CD4-positive, alpha-beta T cell treated with Interleukin-15 for 1 hour (primary cell): ENCODE data around the gene VSTM2B.

ENCODE experiments used
- DNase-seq: peaks from one replicate; pipeline ENCODE4 v3.0.0-alpha.2; 2020

The VSTM2B gene

DNA sequence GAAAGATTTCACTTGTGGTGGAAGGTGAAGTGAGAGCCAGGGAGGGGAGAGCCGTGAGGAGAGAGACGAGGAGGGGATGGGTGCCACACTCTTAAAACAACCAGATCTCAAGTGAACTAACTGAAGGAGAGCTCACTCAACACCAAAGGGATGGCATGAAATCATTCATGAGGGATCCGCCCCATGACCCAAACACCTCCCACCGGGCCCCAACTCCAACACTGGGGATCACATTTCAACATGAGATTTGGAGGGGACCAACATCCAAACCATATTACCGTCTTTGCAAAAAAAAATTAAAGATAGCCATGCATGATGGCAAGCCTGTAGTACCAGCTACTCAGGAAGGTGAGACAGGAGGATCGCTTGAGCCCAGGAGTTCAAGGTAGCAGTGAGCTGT is 45.4 kb downstream of the VSTM2B start:
- no peak for DNase-seq

DNA sequence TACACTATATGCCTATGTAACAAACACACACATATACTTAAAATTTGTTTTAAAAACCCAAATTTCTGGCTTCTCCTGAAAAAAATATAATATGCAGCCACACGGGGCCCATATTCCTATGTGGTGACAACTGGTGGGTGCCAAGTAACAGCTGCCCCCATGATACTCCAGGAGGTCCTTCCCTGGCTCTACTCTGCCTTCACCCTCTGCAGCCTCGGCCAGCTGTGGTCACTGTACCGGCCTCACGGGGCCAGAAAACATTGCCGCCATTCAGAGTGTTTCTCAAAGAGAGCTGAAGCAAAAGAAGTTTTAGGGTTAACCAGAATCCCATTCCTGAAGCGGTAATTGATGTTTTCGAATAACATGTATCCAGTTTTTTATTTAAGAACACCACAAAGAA is 47.7 kb downstream of the VSTM2B start:
- DNase-seq = no peak

DNA sequence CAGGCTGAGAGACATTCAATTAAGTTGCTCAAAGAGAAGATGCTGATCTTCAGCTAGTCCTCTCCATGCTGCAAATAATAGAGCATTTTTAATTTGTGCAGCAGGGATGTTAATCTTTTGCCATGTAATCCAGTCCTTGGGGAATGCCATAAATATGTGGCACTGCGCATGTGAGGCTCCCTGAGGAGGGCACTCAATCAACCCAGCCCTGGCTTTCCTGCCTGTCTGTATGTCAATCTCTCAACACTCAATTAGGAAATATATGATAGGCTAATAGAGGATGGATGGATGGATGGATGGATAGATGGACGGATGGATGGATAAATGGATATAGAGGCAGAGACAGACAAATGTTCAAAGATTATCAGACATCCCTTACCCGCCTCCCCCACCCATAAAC is 48.7 kb downstream of the VSTM2B start:
- DNase-seq = no peak

DNA sequence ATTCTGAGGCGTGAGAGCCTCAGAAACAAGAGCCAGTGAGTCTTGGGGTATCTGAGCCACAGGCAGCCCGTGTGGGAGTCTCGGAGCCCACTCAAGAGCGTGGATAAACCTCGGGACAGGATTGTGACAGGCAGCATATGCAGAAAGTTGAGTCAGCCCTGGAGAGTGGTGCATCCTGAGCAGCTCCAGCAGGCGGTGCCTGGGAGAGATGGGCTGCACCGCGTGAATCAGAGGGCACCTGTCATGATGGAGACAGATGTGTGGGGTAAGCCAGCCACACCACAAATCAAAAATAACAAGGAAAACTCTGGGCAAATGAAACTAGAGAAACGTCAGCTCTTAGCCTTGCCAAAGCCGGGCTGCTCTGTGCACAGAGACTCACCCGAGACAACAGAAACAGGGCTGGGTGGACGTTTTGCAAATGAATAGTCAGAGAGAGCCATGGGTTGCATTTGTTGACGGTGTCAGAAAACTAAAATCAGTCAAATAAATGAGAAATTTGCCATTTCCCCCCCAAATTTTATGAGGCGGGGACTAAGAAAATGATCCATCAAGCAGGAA is 50.3 kb downstream of the VSTM2B start:
- no peak for DNase-seq

DNA sequence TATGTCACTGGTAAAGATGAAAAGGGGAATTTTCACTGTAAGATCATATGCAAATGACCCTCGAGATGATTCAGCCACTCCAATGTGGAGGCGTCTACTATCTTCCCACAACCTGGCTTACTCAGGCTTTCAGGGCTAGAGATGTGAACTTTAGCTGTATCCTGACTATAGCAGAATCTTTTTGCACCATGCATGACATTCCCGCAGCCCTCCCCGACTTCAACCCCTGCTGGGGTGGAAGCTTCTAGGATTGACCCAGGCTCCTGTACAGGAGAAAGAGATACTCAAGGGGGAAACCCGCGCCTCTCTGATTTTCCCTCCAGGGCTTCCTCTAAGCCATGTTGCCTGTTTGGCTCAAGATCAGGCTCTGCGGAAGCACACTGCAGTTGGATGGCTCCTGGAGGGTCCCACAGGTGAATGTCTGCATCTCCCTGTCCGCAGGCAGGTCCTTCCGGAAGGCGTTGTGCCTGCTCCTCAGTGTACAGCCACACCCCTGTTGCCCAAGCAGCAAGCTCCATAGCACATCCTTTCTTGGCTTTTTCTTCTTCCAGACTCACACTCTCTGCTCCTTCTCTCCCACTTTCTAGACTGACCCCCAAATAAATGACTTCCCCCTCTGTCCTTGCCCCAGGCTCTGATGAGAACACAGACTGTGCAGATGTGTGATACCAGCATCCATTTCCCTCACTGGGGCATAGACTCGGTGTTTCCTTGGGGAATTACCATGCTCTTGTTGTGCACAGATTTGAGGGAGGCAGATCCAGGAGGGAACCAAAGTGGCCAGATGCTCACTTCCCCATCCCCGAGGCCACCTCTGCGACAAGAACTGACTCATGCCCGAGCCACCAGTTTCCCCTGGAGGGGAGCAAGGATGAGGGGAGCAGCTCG is 51.2 kb downstream of the VSTM2B start:
- no peak for DNase-seq

DNA sequence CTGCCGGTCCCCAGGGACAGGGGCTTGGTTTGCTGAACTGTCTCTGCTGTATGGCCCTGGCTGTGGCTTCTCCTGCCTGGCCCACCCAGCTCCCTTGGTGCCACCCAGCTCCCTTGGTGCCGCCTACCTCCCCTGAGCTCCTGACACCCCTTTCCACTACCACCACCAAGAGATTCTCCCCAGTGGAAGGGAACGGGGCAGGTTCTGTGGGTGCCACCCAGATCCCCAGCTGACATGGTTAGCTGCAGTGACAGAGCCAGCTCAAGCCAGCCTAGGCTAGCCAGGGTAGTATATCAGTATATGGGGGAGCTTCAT is 51.8 kb downstream of the VSTM2B start:
- no peak for DNase-seq

DNA sequence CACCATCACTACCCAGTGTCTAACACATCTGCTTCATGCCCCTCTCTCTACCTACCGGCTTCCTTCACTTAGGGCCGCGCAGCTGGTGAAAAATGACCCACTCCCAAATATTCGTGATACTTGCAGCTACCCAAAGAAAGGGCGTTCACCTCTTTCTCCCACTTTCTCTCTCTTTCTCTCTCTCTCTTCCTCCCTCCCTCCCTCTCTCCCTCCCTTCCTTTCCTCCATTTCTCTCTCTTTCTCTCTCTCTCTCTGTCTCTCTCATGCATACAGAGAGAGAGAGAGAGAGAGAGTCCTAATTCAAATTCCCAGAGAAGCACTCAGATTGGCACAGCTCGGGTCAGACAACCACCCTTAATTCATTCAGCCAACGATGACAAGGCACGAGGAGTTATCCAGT is 52.6 kb downstream of the VSTM2B start:
- no peak for DNase-seq

DNA sequence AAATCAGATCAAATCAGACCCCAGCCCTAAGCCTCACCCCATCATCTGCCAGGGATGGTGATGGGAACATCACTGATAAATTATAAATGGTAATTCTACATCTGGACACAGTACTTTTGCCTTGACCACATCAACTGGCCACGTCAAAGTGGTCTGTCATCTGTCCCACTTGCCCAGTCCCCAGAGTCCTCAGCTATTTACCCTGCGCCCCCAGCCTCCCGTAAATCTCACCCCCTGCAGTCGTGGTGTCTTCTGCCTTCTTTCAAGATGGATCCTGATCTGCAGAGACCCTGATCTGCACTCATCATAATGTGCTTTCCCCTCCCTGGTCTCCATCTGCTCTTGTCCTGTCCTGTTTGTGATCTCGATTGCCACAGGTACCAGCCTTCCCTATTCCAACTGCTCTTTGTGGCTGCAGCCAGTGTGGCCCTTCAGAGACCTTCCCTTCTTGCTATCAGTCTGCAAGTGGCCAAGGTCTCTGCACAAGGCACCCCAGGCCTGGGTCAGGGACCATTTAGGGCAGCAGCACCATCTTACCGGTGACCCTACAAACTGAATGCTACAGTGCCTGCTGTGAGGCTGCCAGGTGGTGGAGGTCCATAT is 53.6 kb downstream of the VSTM2B start:
- DNase-seq = no peak

DNA sequence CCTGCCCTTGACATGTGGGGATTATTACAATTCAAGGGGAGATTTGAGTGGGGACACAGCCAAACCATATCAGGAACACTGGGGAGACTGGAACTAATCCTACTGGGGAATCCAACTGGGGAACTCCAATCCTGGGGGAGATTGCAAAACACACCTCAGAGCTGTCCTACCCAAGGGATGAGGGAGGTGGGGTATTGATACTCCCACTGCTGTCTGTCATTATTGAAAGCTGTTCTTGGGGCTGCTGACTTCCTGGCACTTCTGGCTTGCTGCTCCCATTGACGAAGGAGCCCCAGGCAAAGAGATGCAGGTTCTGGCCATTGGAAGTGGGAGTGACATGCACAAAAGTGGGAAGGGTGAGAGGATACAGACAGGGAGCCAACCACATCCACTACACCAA is 55.6 kb downstream of the VSTM2B start:
- DNase-seq = no peak

DNA sequence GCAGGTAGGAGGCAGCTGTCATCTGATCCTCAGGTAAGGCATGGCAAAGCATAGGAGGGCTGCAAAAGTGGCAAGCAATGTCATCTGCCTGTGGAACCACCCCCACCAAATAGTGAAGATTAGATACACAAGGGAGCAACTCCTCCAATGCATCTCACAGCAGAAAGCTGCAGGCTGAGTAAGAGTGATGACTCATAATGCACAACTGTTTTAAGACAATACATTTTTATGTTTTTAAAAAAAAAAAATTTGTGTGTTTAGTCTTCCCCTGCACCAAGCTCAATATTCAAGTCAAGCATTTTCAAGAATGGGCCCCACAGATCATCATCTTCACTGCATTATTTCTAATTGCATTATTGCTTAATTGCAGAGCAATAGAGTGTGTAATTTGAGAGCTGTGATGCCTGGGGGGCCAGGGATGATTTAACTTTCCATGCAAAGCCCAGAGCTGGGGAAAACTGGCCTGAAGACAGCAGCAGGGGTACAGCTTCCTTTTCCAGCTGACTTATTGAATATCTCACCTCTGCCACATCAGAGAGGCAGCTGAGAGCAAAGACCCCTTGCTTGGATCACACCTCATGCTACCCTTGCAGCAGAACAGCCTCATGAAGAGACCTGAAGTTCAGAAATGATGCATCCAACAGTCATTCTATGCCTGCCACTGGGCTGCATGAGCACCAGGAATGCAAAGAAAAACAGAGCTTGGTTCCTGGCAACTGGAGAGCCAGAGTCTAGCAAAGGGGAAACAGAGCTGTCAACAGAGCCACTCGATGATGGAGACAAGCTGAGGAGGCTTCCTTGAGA is 57.6 kb downstream of the VSTM2B start:
- no peak for DNase-seq

DNA sequence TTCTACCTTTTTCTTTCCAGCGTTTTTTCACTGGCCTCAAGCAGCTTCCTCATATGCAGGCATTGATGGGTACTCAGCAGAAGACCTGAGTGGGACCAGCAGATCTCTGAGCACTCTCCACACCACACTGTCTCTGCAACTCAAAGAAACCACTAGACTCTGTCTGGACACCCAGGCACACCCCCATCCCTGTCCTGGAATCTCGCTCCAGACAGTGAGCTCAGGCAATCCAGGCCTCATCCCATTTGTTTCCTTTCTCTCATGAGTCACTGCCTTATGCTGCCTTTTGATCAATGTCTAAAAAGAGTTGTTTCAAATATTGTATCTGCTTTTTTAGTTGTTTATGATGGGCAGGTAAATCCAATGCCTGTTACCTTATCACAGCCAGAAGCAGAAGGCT is 60.6 kb downstream of the VSTM2B start:
- no peak for DNase-seq

DNA sequence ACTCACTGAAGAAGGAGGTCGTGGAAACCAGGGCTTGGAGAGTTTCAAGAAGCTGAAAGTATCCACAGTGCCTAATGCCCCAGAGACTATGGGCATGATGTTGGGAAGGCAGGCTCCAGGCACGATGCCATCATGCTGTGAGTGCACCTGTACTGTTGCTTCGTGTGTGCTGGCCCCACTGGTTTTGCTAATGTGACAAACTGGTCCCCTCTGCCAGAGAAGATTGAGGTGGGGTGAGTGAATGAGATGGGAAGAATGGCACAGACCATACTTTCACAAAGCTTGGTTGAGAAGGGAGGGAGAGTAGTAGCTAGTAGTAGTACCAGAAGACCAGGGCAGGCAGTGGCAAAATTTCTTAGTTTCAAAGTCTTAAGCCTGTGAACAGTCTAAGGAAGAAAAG is 61.3 kb downstream of the VSTM2B start:
- no peak for DNase-seq

DNA sequence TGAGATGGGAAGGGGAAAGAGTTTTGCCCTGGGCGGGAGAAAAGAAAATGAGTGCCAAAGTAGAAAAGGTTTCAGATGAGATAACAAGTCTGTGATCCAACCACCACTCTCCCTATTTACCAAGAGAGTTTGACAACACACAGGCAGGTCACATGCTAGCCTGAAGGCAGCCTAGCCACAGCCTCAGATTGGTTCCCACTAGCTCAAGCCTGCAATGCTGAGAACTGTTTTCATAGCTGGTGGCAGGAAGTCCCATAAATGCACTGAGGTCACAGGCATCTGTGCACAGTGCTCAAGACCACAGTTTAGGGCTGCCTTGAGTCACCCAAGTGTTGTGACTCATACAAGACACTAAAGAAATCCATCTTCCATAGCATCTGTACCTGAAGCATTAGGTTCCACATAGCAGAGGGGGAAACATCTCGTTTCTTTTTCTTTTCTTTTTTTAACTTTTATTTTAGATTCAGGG is 61.8 kb downstream of the VSTM2B start:
- peak; percentile 57 for DNase-seq

DNA sequence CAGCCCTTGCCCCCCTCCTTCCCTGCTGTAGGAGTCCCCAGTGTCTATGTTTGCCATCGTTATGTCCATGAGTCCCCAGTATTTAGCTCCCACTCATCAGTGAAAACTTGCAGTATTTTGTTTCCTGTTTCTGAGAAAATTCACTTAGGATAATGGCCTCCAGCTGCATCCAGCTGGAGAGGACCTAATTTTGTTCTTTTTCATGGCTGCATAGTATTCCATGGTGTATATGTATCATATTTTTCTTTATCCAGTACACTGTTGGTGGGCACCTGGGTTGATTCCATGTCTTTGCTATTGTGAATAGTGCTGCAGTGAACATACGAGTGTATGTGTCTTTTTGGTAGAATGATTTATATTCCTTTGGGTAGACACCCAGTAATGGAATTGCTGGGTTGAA is 62.3 kb downstream of the VSTM2B start:
- no peak for DNase-seq

DNA sequence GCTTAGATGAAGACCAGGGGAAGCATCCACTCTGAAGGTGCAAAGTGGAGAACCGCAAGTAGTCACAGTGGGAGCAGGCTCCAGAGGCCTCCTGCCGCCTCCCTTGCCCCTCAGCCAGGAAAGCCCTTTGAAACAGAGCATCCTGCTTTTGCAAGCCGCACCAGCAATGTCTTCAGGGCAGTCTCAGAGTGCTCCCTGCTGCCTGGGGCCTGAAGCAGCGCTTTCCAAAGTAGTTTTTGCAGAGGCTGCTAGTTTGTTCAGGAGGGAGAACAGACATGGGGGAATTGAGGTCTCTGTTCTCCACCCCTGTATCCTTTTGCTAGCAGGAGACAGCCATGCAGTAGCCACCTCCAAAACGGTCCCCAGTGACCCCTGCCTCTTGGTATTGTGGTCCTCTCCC is 64.5 kb downstream of the VSTM2B start:
- DNase-seq = no peak

DNA sequence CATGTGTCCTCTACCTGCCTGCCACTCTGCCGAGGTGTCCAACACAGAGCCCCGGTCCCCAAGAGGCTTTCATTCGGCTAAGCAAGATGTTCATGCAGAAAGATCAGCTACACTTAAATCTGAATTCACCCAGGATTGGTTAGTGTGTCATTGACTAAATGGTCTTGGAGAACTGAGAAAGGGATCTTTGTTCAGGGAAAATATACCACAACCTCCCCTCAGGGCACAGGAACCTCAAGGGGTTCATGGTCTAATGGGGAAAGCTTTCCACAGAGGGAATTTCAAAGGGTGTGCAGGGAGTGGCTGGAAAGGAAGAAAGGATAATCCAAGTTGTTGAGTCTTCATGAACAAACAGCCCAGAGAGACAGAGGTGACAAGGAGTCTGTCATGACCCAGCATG is 65.9 kb downstream of the VSTM2B start:
- no peak for DNase-seq

DNA sequence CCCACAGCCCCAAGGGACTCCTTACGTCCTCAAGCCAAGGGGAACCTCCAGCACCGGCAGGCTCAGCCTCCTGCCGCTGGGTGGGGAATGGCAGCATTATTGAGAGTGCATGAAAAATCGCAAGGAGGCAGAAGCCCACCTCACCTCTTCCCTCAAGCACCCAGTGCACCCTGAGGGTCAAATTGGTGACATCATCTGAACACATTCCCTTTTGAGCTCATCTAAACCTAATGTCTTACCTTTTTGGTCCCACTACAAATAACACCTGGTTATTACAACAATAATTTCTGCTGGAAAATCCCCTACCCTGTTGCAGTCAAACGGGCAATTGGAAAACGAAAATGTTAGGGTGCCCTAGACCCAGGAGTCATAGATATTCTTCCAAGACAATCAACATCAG is 68.1 kb downstream of the VSTM2B start:
- no peak for DNase-seq

DNA sequence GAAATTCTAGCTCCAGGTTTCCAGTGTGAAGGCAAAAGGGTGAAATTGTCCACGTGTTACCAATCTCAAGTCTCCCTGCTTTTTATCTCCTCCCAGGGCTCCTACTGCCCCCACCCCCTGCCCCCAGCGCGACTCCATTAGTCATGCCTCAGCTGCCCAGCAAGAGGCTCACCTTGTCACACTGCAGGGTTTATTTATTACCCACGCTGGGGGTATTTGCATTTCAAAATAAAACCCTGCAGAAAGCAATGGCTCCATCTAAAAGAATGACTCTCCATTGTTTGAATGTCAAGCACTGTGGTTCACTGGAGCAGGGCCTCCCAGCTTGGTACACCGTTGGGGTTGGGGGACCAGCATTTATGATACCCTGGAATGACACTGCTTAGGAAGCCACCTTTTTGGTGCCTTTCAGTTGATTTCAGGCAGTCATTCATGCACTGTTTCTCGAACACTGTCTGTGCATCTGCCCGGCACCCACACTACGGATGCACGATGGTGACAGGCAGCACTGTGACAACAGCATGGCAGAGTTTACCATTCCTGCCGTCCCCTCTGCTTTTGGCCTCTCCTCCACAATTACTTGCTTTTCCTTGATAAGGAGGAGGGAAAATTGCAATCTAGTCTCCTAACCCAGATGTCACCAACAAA is 70.4 kb downstream of the VSTM2B start:
- no peak for DNase-seq

DNA sequence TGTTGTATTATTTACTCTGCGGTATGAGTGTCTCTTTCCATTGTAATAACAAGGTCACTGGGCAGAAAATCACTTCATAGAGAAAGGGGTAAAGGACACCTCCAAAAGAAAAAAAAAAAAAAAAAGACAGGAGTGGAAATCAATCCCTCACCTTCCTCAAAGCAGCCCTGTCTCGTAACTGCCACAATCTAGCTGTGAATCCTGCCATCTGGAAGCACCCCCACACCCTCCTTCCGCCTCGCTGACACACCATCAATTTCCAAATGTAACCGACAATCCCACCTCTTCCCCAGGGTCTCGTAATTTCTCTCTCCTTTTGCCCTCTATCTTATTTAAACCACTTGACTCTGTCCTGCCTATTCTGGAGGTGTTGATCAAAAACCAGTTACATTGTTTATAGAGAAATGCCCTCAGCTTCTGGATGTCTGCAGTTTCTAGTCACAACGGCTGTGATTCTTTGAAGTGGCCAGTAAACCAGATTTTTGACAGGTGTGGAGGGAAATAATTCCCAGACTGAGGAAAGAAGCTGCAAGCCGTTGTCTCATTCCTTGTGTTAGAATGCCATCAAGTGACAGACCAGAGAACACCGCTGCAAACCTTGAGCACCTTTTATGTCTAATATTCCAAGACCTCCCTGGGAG is 71.2 kb downstream of the VSTM2B start:
- DNase-seq = no peak

DNA sequence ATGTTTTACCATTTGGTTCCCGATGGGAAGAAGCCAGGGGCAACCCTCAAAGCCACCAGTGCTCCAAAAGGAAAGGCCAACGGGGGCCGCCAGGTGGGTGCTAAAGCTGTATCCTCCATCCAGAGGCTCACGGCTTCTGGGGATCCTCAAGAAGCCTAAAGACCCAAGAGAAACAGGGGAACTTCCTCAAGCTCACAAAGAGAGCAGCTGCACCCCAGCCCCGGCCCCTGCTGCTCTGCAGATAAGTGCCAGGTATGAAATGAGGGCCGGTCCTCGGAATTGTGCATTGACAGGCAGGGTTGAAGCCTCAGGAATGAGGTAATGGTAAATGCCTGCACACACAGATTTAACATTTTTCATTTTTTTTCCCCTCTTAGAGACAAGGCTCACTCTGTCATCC is 72.2 kb downstream of the VSTM2B start:
- DNase-seq = no peak

DNA sequence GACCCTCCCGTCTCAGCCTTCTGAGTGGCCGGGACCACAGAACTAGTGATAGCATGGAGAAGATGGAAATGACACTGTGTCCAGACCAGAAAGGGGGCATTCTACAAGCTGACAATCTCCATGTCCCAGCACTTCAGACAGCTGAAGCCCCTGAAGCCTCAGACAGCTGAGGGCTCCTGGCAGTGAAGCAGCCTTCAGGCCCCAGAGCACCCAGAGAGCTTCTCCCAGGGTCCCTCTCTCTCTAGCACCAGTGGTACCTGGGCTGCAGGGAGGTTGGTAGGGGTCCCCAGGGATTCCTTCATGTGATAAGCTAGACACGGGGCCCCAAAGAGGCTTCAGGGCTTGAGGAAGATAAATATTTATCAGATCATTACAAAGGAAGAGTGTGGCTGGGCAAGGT is 72.7 kb downstream of the VSTM2B start:
- no peak for DNase-seq

DNA sequence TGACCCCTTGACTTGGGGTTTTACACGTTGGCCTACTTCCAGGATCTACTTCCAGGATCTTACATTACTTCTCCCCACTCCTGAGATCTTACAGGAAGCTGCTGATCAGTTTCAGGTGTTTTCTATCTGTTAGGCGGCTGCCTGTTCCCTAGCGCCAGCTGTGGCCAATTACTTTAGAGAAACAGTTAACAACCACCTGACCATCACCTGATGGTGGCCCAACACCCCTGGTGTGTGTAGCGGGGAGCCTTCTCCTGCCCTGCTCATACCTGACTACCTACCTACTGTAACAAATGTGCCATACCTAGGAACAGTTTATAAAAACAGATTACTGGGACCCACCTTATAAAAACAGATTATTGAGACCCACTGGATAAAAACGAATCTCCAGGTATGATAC is 77.5 kb downstream of the VSTM2B start:
- no peak for DNase-seq
